ENCODE measurements around the gene C4BPA. TPM values are rescaled to one million over a fixed set of nuclear protein-coding genes. Genes with fewer than 3 reads are reported as not detected.

The C4BPA gene
- total RNA-seq, 1 donor: not detected

GRCh38 chr1:207172885-207173284, 68.9 kb downstream of the C4BPA start:
- DNase-seq (ENCODE audit: low read depth): no peak
- TF ChIP-seq CTCF (IDR thresholded peaks at IDR 0.05; ENCODE audit: insufficient read depth, low read depth, low read length): no peak
- no peak overlapping the region for H3K4me3 ChIP-seq (ENCODE audit: low read depth, low read length)

GRCh38 chr1:207173396-207173795, 69.4 kb downstream of the C4BPA start:
- DNase-seq (ENCODE audit: low read depth): no peak
- TF ChIP-seq CTCF (IDR thresholded peaks at IDR 0.05; ENCODE audit: insufficient read depth, low read depth, low read length): no peak
- no peak overlapping the region for H3K4me3 ChIP-seq (ENCODE audit: low read depth, low read length)

- H3K4me3 ChIP-seq (ENCODE audit: low read depth, low read length): no peak overlapping the region
- no peak for TF ChIP-seq CTCF (IDR thresholded peaks at IDR 0.05; ENCODE audit: insufficient read depth, low read depth, low read length)
- no peak for DNase-seq (ENCODE audit: low read depth)
Observed at GRCh38 chr1:207174913-207175312, 70.9 kb downstream of the C4BPA start.

DNA sequence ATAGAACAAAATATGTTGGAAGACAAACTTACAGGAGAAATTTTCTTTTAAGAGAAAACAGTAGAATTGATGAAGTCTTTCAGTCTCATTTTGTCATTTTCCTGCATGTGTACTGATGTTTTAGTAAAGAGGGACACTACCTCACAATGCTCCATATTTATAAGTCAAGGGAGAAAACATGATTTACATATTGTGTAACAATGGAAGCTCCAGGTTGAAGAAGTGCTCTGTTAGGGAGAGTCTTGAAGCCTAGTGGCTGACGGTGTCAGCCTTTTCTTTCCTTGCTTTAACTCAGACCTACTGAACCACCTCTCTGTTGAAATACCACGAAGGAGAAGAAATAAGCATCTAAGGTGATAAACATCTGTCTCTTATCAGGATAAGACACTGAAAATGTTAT, 75.0 kb downstream of the C4BPA start:
- no peak overlapping the region for H3K4me3 ChIP-seq (ENCODE audit: low read depth, low read length)
- TF ChIP-seq CTCF (IDR thresholded peaks at IDR 0.05; ENCODE audit: insufficient read depth, low read depth, low read length): no peak
- DNase-seq (ENCODE audit: low read depth): no peak

GRCh38 chr1:207181847-207182246, 77.8 kb downstream of the C4BPA start:
- peak; percentile 27 for TF ChIP-seq CTCF (IDR thresholded peaks at IDR 0.05; ENCODE audit: insufficient read depth, low read depth, low read length)

GRCh38 chr1:207186503-207186902, 82.5 kb downstream of the C4BPA start:
- H3K4me3 ChIP-seq (ENCODE audit: low read depth, low read length): no peak overlapping the region
- DNase-seq (ENCODE audit: low read depth): peak; percentile 56
- no peak for TF ChIP-seq CTCF (IDR thresholded peaks at IDR 0.05; ENCODE audit: insufficient read depth, low read depth, low read length)

More at GRCh38 chr1:207181847-207182246, 77.8 kb downstream of the C4BPA start:
- no peak overlapping the region for H3K4me3 ChIP-seq (ENCODE audit: low read depth, low read length)
- peak; percentile 20 for DNase-seq (ENCODE audit: low read depth)

DNA sequence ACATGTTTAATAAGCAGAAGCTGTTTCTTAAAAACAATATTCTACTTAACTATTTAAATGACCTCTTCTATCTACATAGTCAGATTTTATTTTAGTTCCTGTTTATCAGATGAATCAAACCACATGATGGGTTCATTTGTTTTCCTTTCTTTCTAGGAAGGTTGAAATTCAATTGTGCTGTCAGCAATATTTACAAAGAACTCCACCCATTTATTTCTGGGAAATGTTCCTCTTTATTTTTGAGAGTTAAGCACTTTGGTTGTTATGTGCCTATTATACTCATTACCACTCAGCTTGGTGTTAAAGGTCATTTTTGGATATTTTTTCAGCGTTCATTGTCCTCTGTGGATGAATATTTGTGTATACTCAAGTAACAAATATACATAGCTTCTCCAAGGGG, 84.9 kb downstream of the C4BPA start:
- DNase-seq (ENCODE audit: low read depth): no peak
- no peak for TF ChIP-seq CTCF (IDR thresholded peaks at IDR 0.05; ENCODE audit: insufficient read depth, low read depth, low read length)
- H3K4me3 ChIP-seq (ENCODE audit: low read depth, low read length): no peak overlapping the region

Measured in fibroblast of villous mesenchyme (primary cell).